Stimulated activated naive CD8-positive, alpha-beta T cell treated with anti-CD3 and anti-CD28 coated beads, Interleukin-15, Interleukin-2, amounts not matched to agents 100 ng/mL and 50 ng/mL, for 24 hours (primary cell): ENCODE results near the gene ZBTB7A.

Experiments
- H3K27ac Mint-ChIP-seq: one replicate; pipeline ENCODE4 v1.8.0; 2021; ENCODE audit warnings: mild to moderate bottlenecking, mixed read lengths
- H3K27me3 Mint-ChIP-seq: one replicate; pipeline ENCODE4 v1.8.0; 2021; ENCODE audit warnings: mixed read lengths
- H3K36me3 Mint-ChIP-seq: one replicate; pipeline ENCODE4 v1.8.0; 2021; ENCODE audit warnings: low read depth, mixed read lengths
- H3K4me1 Mint-ChIP-seq: one replicate; pipeline ENCODE4 v1.8.0; 2021; ENCODE audit warnings: low read depth, mixed read lengths
- H3K4me3 Mint-ChIP-seq: one replicate; pipeline ENCODE4 v1.8.0; 2021; ENCODE audit warnings: mild to moderate bottlenecking, mixed read lengths
- H3K9me3 Mint-ChIP-seq: one replicate; pipeline ENCODE4 v1.8.0; 2021; ENCODE audit warnings: mixed read lengths

The ZBTB7A gene

GRCh38 chr19:4064496-4065260 lies 2.0 kb downstream of the ZBTB7A start:
- peak overlapping the region; percentile 89 for H3K4me3 Mint-ChIP-seq
- H3K27me3 Mint-ChIP-seq = no peaks in the 10 kb centered on the region
- H3K27ac Mint-ChIP-seq = peak overlapping the region; percentile 94
- H3K4me1 Mint-ChIP-seq = peaks cover 53% of the 10 kb centered on the region
- no peaks in the 10 kb centered on the region for H3K9me3 Mint-ChIP-seq
- H3K36me3 Mint-ChIP-seq = peaks cover 5% of the 10 kb centered on the region

GRCh38 chr19:4064149-4064495 lies 2.6 kb downstream of the ZBTB7A start:
- Mint-ChIP-seq H3K27me3 (no peaks in the 10 kb centered on the region), H3K36me3 (peaks cover 5% of the 10 kb centered on the region), H3K9me3 (no peaks in the 10 kb centered on the region), H3K4me3 (peak overlapping the region; percentile 89), H3K27ac (peak overlapping the region; percentile 94), H3K4me1 (peaks cover 53% of the 10 kb centered on the region)

- no peaks in the 10 kb centered on the region for H3K9me3 Mint-ChIP-seq
- peak overlapping the region; percentile 89 for H3K4me3 Mint-ChIP-seq
- peaks cover 5% of the 10 kb centered on the region for H3K36me3 Mint-ChIP-seq
- peaks cover 52% of the 10 kb centered on the region for H3K4me1 Mint-ChIP-seq
- no peaks in the 10 kb centered on the region for H3K27me3 Mint-ChIP-seq
- peak overlapping the region; percentile 94 for H3K27ac Mint-ChIP-seq
These were observed 3.1 kb downstream of the ZBTB7A start for GRCh38 chr19:4063369-4064148.

- H3K36me3 Mint-ChIP-seq = peaks cover 5% of the 10 kb centered on the region
- H3K9me3 Mint-ChIP-seq = no peaks in the 10 kb centered on the region
- peak overlapping the region; percentile 89 for H3K4me3 Mint-ChIP-seq
- H3K27me3 Mint-ChIP-seq = no peaks in the 10 kb centered on the region
- peak overlapping the region; percentile 36 for H3K27ac Mint-ChIP-seq
- peaks cover 52% of the 10 kb centered on the region for H3K4me1 Mint-ChIP-seq
These were observed 4.0 kb downstream of the ZBTB7A start for GRCh38 chr19:4062419-4063368.

- H3K4me1 Mint-ChIP-seq = peaks cover 58% of the 10 kb centered on the region
These were observed 4.8 kb downstream of the ZBTB7A start for GRCh38 chr19:4061683-4062418.

GRCh38 chr19:4061178-4061682 lies 5.5 kb downstream of the ZBTB7A start:
- peak overlapping the region; percentile 37 for H3K4me3 Mint-ChIP-seq
- no peaks in the 10 kb centered on the region for H3K9me3 Mint-ChIP-seq
- no peaks in the 10 kb centered on the region for H3K27me3 Mint-ChIP-seq
- peaks cover 59% of the 10 kb centered on the region for H3K4me1 Mint-ChIP-seq
- H3K27ac Mint-ChIP-seq = peak overlapping the region; percentile 77
- H3K36me3 Mint-ChIP-seq = peaks cover 9% of the 10 kb centered on the region

More at GRCh38 chr19:4061683-4062418, 4.8 kb downstream of the ZBTB7A start:
- Mint-ChIP-seq H3K4me3 (peak overlapping the region; percentile 37), H3K27ac (peak overlapping the region; percentile 36), H3K36me3 (peaks cover 9% of the 10 kb centered on the region), H3K27me3 (no peaks in the 10 kb centered on the region), H3K9me3 (no peaks in the 10 kb centered on the region)

- Mint-ChIP-seq H3K27ac (peak overlapping the region; percentile 89), H3K9me3 (no peaks in the 10 kb centered on the region), H3K4me3 (peak overlapping the region; percentile 72), H3K27me3 (no peaks in the 10 kb centered on the region), H3K36me3 (peaks cover 15% of the 10 kb centered on the region), H3K4me1 (peaks cover 64% of the 10 kb centered on the region)
These were observed 6.0 kb downstream of the ZBTB7A start for GRCh38 chr19:4060621-4061177.

- Mint-ChIP-seq H3K27ac (peak overlapping the region; percentile 89), H3K4me3 (peak overlapping the region; percentile 72), H3K4me1 (peaks cover 70% of the 10 kb centered on the region), H3K36me3 (peaks cover 20% of the 10 kb centered on the region), H3K9me3 (no peaks in the 10 kb centered on the region), H3K27me3 (no peaks in the 10 kb centered on the region)
These were observed 6.6 kb downstream of the ZBTB7A start for GRCh38 chr19:4059891-4060620.

GRCh38 chr19:4059453-4059871 lies 7.2 kb downstream of the ZBTB7A start:
- H3K4me1 Mint-ChIP-seq = peaks cover 70% of the 10 kb centered on the region
- H3K27me3 Mint-ChIP-seq = no peaks in the 10 kb centered on the region
- H3K36me3 Mint-ChIP-seq = peaks cover 20% of the 10 kb centered on the region
- H3K27ac Mint-ChIP-seq = peak overlapping the region; percentile 89
- no peaks in the 10 kb centered on the region for H3K9me3 Mint-ChIP-seq
- no peak overlapping the region for H3K4me3 Mint-ChIP-seq

- Mint-ChIP-seq H3K27me3 (no peaks in the 10 kb centered on the region), H3K9me3 (no peaks in the 10 kb centered on the region), H3K4me3 (no peak overlapping the region), H3K27ac (peak overlapping the region; percentile 63), H3K4me1 (peaks cover 69% of the 10 kb centered on the region), H3K36me3 (peaks cover 19% of the 10 kb centered on the region)
These were observed 7.8 kb downstream of the ZBTB7A start for GRCh38 chr19:4058693-4059452.

GRCh38 chr19:4057931-4058692 lies 8.6 kb downstream of the ZBTB7A start:
- no peaks in the 10 kb centered on the region for H3K9me3 Mint-ChIP-seq
- no peak overlapping the region for H3K4me3 Mint-ChIP-seq
- peaks cover 70% of the 10 kb centered on the region for H3K4me1 Mint-ChIP-seq
- peaks cover 23% of the 10 kb centered on the region for H3K36me3 Mint-ChIP-seq
- peak overlapping the region; percentile 65 for H3K27ac Mint-ChIP-seq
- H3K27me3 Mint-ChIP-seq = no peaks in the 10 kb centered on the region

- H3K4me1 Mint-ChIP-seq = peaks cover 72% of the 10 kb centered on the region
- no peaks in the 10 kb centered on the region for H3K27me3 Mint-ChIP-seq
These were observed 11.5 kb downstream of the ZBTB7A start for GRCh38 chr19:4055209-4055552.

More at GRCh38 chr19:4055209-4055552, 11.5 kb downstream of the ZBTB7A start:
- Mint-ChIP-seq H3K27ac (no peak overlapping the region), H3K4me3 (no peak overlapping the region), H3K9me3 (no peaks in the 10 kb centered on the region), H3K36me3 (peaks cover 40% of the 10 kb centered on the region)
